Measurements from ENCODE around the gene MRPL28.

- TF ChIP-seq CTCF (IDR thresholded peaks at IDR 0.05) = no peak
- no peak for TF ChIP-seq POLR2AphosphoS5 (IDR thresholded peaks at IDR 0.05)
These were observed 968 bp downstream of the MRPL28 start for GRCh38 chr16:369275-369865.
